Globus pallidus (tissue), 1 donor: ENCODE data around the gene C1QTNF6.

ENCODE experiments used
- DNase-seq: peaks from one replicate; pipeline ENCODE4 v3.0.0-alpha.2; 2015; ENCODE audit warnings: low spot score

C1QTNF6 gene

DNA sequence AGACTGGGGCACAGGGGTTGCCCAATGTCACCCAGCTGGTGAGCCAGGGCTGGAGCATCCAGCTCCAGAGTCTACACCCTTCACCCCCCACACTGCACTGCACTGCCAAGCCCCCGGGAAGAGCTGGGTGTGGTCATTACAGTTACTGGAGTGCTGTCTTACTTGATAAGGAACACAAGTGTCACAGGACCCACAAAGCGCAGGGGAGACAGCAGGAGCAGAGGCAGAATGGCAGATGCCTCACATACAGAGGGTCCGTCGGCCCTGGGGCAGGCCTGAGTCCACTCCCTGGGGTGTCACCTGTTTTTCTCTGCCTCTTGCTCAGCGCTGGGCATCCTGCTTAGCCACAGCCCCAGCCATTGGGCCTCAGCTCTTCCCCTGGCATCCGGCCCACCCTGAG, 46.1 kb downstream of the C1QTNF6 start:
- DNase-seq = no peak

DNA sequence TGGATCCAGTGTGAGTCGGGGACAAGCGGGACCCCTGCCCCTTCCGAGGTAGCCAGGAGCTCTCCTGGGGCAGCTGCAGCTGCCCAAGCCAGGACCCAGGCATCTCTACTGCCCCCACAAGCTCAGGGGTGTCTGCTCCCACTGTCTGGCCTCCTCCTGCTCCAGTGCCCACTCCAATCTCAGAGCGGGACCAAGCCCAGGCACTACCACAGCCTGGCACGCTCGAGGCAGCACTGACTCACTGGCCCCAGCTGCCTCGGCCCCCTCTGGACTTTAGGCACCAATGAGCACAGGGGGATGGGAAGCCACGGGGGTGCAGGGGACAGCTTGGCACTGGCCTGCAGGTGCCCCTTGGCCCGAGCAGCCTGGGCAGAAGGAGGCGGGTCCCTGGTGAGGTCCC, 46.6 kb downstream of the C1QTNF6 start:
- no peak for DNase-seq

DNA sequence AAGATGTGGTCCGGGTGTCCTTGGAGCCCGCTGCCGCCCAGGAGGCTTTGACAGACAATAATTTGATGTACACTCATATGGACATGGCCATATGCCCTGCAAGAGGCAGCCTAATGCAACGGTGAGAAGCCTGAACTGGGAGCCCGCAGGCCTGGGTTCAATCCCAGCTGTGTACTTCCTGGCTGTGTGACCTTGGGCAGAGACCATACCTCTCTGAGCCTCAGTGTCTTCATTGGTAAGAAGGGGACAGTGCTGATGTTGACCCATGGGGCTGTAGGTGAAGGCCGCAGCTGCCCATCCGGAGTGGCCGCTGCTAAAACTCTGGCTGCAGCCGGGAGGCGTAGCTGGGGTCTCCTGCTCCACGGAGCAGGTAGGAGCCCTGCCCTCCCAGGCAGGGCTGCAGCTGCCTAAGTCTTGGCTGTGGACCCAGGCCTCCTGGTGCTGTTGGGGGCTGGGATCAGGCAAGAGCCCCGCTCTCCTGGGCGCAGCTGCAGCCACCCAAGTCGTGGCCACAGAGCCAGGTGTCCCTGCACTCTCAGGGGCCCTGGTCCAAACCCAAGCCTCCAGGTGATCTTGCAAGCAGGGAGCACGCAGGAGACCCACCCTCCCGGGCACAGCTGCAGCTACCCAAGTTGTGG, 47.2 kb downstream of the C1QTNF6 start:
- DNase-seq = no peak

DNA sequence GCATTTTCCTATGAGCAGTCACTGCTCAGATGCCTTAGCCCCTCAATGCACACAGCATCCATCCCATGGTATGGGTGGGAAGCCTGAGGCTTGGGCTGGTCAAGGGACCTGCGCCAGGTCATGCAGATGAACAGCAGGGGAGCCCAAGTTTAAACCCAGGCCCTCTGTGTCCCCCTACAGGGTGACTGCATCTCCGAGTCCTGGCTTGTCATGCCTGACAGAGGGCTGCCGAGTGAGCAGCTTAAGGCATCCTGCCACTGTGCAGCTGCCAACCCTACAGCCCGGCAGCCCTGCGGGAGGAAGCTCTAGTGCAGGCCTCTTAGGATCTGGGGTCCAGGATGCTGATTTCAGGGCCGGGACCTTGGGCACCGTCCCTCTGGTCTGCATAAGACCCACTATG, 48.3 kb downstream of the C1QTNF6 start:
- no peak for DNase-seq

DNA sequence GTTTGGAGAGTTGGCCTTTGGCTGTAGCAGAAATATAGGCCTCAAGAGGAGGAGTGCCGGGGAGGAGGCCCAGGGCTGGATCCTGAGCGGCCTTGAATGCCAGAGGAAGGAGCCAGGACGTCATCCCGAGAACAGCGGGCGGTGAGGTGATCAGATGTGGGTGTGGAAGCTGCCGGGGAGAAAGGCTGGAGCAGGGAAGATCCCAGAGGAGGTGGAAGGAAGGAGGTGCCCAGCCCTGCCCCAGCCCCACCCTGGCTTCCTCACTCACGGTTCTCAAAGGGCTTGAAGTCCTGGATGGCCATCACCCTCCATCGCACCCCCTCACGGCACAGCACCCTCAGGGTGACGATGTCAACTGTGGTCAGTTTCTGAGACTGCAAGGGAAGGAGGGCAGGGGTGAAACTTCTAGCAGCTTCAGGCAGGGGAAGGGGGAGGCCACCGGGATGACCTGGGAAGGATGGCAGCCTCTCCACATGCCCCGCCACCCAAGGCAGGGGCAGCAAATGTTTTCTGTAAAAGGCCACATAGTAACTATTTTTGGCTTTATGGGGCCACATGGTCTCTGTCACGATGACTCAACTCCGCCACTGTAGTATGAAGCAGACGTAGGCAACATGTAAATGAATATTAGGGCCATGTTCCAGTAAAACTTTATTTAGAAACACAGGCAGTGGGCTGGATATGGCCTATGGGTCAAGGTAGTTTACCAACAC, 49.0 kb downstream of the C1QTNF6 start:
- no peak for DNase-seq

DNA sequence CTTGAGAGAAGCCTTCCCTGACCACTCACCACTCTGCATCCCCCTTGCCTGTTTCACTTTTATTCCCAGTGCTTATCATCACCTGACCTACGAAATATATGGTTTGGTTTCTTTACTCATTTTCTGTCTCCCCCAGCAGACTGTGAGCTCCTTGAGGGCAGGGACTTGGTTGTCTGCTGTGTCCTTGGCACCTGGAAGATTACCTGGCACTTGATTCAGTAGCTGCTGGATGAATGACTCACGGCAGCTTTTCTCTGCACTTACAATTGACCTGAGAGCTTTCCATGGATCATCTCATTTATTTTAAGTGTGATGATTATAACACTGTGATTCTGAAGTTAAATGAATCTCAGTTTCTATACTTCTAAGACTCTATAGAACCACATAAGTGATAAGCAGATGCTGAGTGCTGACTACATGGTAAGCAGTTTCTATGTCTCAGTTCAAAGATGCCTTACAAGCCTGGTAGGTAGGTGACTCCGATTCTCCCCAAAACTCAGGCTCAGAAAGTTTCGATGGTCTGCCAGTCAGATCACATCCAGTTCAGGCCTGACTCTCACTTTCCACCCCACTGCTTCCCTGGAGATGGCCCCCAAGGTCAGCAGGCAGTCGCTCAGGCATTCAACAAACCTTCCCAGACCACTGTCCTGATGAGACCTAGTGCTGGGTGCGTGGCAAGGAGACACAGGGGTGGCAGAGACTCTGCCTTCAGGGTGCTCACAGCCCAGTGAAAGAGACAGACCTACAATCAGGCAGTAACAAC, 50.0 kb downstream of the C1QTNF6 start:
- DNase-seq = no peak

DNA sequence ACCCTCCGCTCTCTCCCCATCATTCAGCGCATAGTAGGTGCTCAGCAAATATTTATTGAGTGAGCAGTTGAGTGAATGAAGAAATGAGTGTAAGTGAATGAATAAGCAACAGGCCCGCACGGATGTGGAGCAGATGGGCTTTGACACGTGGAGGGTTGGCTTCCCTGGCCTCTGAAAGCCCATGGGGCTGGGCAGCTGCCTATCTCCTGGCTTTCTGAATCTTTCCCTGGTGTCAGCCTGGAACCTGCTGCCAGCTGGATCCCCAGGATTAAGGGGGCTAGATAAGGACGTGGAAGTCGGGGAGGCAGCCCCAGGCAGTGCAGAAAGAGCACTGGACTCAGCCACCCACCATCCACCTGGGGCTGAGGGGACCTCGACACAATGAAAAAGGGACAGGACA, 50.9 kb downstream of the C1QTNF6 start:
- no peak for DNase-seq

DNA sequence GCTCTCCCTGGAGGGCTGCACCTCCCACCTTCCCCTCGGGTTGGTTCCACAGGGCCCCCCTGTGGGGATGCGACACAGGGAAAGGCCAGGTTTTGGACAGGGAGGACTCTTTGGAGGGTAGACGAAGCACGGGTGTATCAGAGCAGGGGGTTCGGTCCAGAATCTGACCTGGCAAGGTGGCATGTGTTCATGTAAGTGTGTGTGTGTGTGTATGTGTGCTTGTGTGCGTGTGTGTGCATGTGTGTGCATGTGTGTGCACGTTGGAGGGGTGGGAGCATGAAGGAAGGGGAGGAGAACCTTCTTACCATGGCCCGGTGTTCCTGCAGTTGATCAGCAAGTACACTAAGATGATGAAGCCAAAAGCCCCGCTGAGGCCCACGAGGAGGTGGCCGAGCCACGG, 53.0 kb downstream of the C1QTNF6 start:
- DNase-seq = no peak

DNA sequence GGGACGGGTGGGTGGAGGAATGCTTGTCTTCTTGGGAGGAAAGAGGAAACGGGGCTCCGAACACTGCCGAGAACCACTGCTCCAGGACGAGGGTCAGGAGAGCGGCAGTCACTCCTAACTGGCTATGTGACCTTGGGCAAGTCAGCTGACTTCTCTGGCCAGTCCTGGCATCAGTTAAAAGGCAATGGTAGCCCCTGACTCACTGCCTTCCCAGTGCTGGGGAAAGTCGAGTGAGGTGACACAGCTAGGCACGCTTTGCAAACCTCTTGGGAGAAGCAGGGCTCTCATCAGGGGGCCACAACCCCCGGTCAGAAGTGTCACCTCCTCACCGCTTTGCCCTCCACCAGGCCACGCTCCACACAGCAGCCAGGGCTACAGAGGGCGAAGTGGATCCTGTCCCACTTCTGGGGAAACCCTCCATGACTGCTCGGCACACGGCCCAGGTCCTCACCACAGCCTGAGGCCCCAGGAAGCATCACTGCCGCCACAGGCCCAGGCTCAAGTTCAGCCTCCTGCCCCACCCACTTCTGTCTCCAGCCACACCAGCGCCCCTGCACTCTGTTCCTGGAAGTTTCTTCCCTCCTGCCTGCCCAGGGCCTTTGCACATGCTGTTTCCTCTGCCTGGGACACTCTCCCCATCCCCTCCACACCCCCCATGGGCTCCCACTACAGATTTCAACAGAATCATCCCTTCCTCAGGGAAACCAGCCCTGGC, 54.6 kb downstream of the C1QTNF6 start:
- DNase-seq = no peak

DNA sequence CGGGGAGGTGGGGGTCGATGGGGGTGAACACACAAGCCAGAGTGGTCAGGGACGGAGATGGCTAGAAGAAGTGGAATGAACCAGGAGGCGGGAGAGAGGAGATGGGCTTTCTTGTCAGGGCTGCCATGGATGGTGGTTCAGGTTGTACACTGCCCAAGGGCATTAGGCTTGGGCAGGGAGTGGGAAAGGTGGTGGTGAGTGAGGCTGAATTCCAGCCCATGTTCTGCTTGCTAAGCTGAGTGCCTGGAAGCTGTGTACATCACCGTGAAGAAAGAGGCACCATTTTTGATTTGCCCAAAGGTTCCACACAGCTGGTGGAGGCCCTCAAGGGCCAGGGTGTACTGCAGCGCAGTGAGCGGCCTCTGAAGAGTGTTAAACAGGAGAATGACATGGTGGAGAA, 55.3 kb downstream of the C1QTNF6 start:
- no peak for DNase-seq
